HepG2 (cell line): Measurements from ENCODE around the gene CLCN2. TPM values are rescaled to one million over a fixed set of nuclear protein-coding genes. Genes with fewer than 3 reads are reported as not detected.

Source experiments
- ELF3 ChIP-seq: IDR thresholded peaks from 2 replicates; pipeline ENCODE4 v1.6.1; 2016; ENCODE audit warnings: missing genetic modification reagents, missing compliant biosample characterization
- EP300 ChIP-seq, 3 experiments: sonication (generic) in 1 of 3; formaldehyde crosslinking in 1 of 3; IDR thresholded peaks; 2 replicates each; pipeline versions ENCODE4 v1.5.1 to v1.6.1; 2011 to 2020; ENCODE audit warnings: low read depth in 2 of 3, low read length in 2 of 3, borderline replicate concordance in 1 of 3, improper control_type of control experiment in 1 of 3, mild to moderate bottlenecking in 1 of 3, missing genetic modification reagents in 1 of 3, moderate library complexity in 1 of 3
- FOXC1 ChIP-seq: sonication (generic); formaldehyde crosslinking; IDR thresholded peaks from 2 replicates; pipeline ENCODE4 v1.8.0; 2022; ENCODE audit warnings: mild to moderate bottlenecking, missing genetic modification reagents, borderline replicate concordance
- FOXJ3 ChIP-seq: sonication (generic); formaldehyde crosslinking; IDR thresholded peaks from 2 replicates; pipeline ENCODE4 v1.4.0; 2020; ENCODE audit warnings: missing genetic modification reagents, mild to moderate bottlenecking, borderline replicate concordance
- GTF2F1 ChIP-seq: fragments of 150-350 bp; IDR thresholded peaks from 2 replicates; pipeline ENCODE4 v1.6.1; 2014; ENCODE audit warnings: low read length
- HES4 ChIP-seq: sonication (generic); formaldehyde crosslinking; IDR thresholded peaks from 2 replicates; pipeline ENCODE4 v1.9.0; 2021; ENCODE audit warnings: mild to moderate bottlenecking, missing genetic modification reagents, borderline replicate concordance
- HMG20A ChIP-seq: IDR thresholded peaks from 2 replicates; pipeline ENCODE4 v1.6.1; 2016; ENCODE audit warnings: borderline replicate concordance
- NR2F2 ChIP-seq: IDR thresholded peaks from 2 replicates; pipeline ENCODE4 v1.6.1; 2012; ENCODE audit warnings: low read depth, inconsistent platforms, borderline replicate concordance
- PPARG ChIP-seq: conservative IDR thresholded peaks from 2 replicates; pipeline ENCODE4 v1.6.1; 2016; ENCODE audit warnings: missing biosample characterization, missing genetic modification reagents
- SETDB1 ChIP-seq: sonication (generic); formaldehyde crosslinking; IDR thresholded peaks from 2 replicates; pipeline ENCODE4 v1.5.1; 2020; ENCODE audit warnings: missing genetic modification reagents, mild to moderate bottlenecking, borderline replicate concordance
- SOX6 ChIP-seq, 2 experiments: fragments of 450-650 bp in 1 of 2; sonication (generic) in 1 of 2; formaldehyde crosslinking in 1 of 2; IDR thresholded peaks; 2 replicates each; pipeline versions ENCODE4 v1.4.0 to v1.6.1; 2017 to 2020; ENCODE audit warnings: antibody characterized with exemption in 1 of 2, mild to moderate bottlenecking in 1 of 2, missing genetic modification reagents in 1 of 2
- SP1 ChIP-seq, 2 experiments: fragments of 450-650 bp in 1 of 2; sonication (generic) in 1 of 2; formaldehyde crosslinking in 1 of 2; IDR thresholded peaks; 2 replicates each; pipeline versions ENCODE4 v1.4.0 to v1.6.1; 2016 to 2020; ENCODE audit warnings: missing genetic modification reagents in 1 of 2
- ZBTB8A ChIP-seq: sonication (generic); formaldehyde crosslinking; IDR thresholded peaks from 2 replicates; pipeline ENCODE4 v1.4.0; 2020; ENCODE audit warnings: mild to moderate bottlenecking, low read depth, missing genetic modification reagents, borderline replicate concordance
- ZFP36L1 ChIP-seq: sonication (generic); formaldehyde crosslinking; IDR thresholded peaks from 2 replicates; pipeline ENCODE4 v1.8.0; 2022; ENCODE audit warnings: mild to moderate bottlenecking, missing genetic modification reagents, moderate library complexity
- ZNF296 ChIP-seq: sonication (generic); formaldehyde crosslinking; conservative IDR thresholded peaks from 2 replicates; pipeline ENCODE4 v1.5.0; 2020; ENCODE audit warnings: mild to moderate bottlenecking, missing genetic modification reagents
- ZNF34 ChIP-seq: sonication (generic); formaldehyde crosslinking; IDR thresholded peaks from 2 replicates; pipeline ENCODE4 v1.4.0; 2020; ENCODE audit warnings: mild to moderate bottlenecking, missing genetic modification reagents, borderline replicate concordance
- ZNF546 ChIP-seq: sonication (generic); formaldehyde crosslinking; conservative IDR thresholded peaks from 2 replicates; pipeline ENCODE4 v1.8.1; 2023; ENCODE audit warnings: mild to moderate bottlenecking, missing genetic modification reagents
- ZNF75D ChIP-seq: sonication (generic); formaldehyde crosslinking; IDR thresholded peaks from 2 replicates; pipeline ENCODE4 v1.8.1; 2023; ENCODE audit warnings: missing genetic modification reagents, mild to moderate bottlenecking, borderline replicate concordance
- ZNF816 ChIP-seq: sonication (generic); formaldehyde crosslinking; IDR thresholded peaks from 2 replicates; pipeline ENCODE4 v1.8.0; 2022; ENCODE audit warnings: missing genetic modification reagents, mild to moderate bottlenecking, borderline replicate concordance
- polyA plus RNA-seq, 8 experiments: library from polyadenylated mRNA; depleted of rRNA in 3 of 8; stranded (reverse) in 7 of 8; unstranded in 1 of 8; fragments of >200 nt; fragmentation: Illumina TruSeq in 4 of 8; extraction: Trizol in 4 of 8; gene quantifications; 2 replicates each; pipeline versions ENCODE4 v1.2.1 to v1.2.3, GENCODE V29; 2011 to 2016; ENCODE audit warnings: low read depth in 4 of 8, missing spikeins in 1 of 8, mixed read lengths in 1 of 8; ENCODE audit not compliant: insufficient read depth in 1 of 8
- total RNA-seq, 5 experiments: library from RNA; depleted of rRNA; stranded (reverse); fragments of >200 nt; fragmentation: Illumina TruSeq; extraction: Trizol; gene quantifications; 2 replicates each; pipeline ENCODE4 v1.2.3, GENCODE V29; 2016; ENCODE audit warnings: low read depth in 1 of 5
- TF ChIP-seq, protein P1 (sequence below): sonication (generic); formaldehyde crosslinking; IDR thresholded peaks from 2 replicates; pipeline ENCODE4; 2020; ENCODE audit warnings: missing genetic modification reagents, mild to moderate bottlenecking, borderline replicate concordance
- TF ChIP-seq, protein P2 (sequence below): sonication (generic); formaldehyde crosslinking; IDR thresholded peaks from 2 replicates; pipeline ENCODE4 v1.4.0; 2020; ENCODE audit warnings: missing genetic modification reagents, borderline replicate concordance
- TF ChIP-seq, protein P3 (sequence below): sonication (generic); formaldehyde crosslinking; conservative IDR thresholded peaks from 2 replicates; pipeline ENCODE4 v1.5.0; 2020; ENCODE audit warnings: missing genetic modification reagents

CLCN2 gene
- total and polyA plus RNA-seq, 2 of the 13 experiments (the other 11 are each of a cell fraction or from before 2014, with no cell fraction given), result 11.4 to 13.5 TPM

DNA sequence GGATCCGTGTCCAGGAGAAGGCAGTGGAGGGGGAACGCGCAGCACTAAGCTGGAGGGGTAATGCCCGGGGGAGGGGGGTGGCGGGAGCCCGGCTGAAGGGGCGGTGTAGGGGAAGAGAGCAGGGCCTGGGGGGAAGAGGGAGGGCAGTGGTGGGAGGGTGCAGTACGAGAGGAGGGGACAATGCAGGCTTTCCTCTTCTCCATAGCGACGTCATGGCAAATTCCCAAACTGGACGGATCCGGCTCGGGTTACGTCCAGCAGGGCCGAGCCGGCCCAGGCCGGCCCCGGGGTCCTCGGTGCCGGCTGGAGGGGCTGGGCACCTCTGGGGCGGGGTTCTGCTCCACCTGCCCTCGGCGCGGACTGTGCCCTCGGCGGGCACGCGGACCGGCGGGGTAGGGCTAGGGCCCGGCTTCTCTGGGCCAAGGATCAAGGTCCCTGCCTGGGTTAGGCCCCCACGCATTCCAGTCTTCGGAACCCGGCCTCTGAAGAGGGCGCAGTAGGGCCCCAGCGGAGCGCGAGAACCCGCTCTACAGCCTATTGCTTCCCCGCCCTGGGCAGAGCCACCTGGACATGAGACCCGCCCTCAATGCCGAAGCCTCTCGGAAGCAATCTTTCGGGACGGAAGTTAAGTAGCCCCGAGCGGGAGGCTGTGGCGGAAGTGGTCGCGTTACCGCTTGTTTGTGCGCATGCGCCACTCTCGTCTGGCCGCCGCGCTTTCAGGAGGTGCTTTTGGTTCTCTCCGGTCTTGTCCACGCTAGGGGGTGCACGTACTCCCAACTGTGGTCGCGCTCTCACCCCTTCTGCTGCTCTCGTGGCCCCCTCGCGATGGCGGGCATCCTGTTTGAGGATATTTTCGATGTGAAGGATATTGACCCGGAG lies 1.5 kb upstream of the CLCN2 start (continued):
- TF ChIP-seq EP300 (IDR thresholded peaks at IDR 0.05; ENCODE audit: low read depth in 2 of 2, low read length in 2 of 2) (peak; percentile 9 to 39; a peak in 1 of 4 replicates), EP300 (CRISPR knock-in tag; IDR thresholded peaks at IDR 0.05; ENCODE audit: borderline replicate concordance) (peak; percentile 19; the same call in 1 of the 2 replicates), FOXJ3 (CRISPR knock-in tag) (no peak), SP1 (IDR thresholded peaks at IDR 0.05) (no peak), SP1 (CRISPR knock-in tag; IDR thresholded peaks at IDR 0.05) (peak; percentile 53), NR2F2 (peak; percentile 33; the same call in 1 of the 2 replicates), ZNF546 (CRISPR knock-in tag) (no peak; the same call in 1 of the 2 replicates), SETDB1 (CRISPR knock-in tag) (no peak), ZNF296 (CRISPR knock-in tag) (no peak; the same call in 1 of the 2 replicates), HES4 (CRISPR knock-in tag) (no peak), FOXC1 (CRISPR knock-in tag) (peak; percentile 23; the same call in 1 of the 2 replicates), ZBTB8A (CRISPR knock-in tag) (no peak; the same call in 1 of the 2 replicates), PPARG (CRISPR knock-in tag) (peak; percentile 90), GTF2F1 (no peak), ELF3 (CRISPR knock-in tag) (peak; percentile 76), ZNF816 (CRISPR knock-in tag) (peak; percentile 95), ZNF75D (CRISPR knock-in tag) (no peak), ZNF34 (peak; percentile 34; the same call in 1 of the 2 replicates), ZFP36L1 (peak; percentile 88; the same call in 1 of the 2 replicates), HMG20A (peak; percentile 58; the same call in 1 of the 2 replicates), SOX6 (IDR thresholded peaks at IDR 0.05) (no peak), SOX6 (CRISPR knock-in tag; IDR thresholded peaks at IDR 0.05) (peak; percentile 76)
- TF ChIP-seq, protein P1, sequence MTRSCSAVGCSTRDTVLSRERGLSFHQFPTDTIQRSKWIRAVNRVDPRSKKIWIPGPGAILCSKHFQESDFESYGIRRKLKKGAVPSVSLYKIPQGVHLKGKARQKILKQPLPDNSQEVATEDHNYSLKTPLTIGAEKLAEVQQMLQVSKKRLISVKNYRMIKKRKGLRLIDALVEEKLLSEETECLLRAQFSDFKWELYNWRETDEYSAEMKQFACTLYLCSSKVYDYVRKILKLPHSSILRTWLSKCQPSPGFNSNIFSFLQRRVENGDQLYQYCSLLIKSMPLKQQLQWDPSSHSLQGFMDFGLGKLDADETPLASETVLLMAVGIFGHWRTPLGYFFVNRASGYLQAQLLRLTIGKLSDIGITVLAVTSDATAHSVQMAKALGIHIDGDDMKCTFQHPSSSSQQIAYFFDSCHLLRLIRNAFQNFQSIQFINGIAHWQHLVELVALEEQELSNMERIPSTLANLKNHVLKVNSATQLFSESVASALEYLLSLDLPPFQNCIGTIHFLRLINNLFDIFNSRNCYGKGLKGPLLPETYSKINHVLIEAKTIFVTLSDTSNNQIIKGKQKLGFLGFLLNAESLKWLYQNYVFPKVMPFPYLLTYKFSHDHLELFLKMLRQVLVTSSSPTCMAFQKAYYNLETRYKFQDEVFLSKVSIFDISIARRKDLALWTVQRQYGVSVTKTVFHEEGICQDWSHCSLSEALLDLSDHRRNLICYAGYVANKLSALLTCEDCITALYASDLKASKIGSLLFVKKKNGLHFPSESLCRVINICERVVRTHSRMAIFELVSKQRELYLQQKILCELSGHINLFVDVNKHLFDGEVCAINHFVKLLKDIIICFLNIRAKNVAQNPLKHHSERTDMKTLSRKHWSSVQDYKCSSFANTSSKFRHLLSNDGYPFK (CRISPR knock-in tag), result peak; percentile 80
- TF ChIP-seq, protein P2, sequence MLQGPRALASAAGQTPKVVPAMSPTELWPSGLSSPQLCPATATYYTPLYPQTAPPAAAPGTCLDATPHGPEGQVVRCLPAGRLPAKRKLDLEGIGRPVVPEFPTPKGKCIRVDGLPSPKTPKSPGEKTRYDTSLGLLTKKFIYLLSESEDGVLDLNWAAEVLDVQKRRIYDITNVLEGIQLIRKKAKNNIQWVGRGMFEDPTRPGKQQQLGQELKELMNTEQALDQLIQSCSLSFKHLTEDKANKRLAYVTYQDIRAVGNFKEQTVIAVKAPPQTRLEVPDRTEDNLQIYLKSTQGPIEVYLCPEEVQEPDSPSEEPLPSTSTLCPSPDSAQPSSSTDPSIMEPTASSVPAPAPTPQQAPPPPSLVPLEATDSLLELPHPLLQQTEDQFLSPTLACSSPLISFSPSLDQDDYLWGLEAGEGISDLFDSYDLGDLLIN (CRISPR knock-in tag), result no peak
- TF ChIP-seq, protein P3, sequence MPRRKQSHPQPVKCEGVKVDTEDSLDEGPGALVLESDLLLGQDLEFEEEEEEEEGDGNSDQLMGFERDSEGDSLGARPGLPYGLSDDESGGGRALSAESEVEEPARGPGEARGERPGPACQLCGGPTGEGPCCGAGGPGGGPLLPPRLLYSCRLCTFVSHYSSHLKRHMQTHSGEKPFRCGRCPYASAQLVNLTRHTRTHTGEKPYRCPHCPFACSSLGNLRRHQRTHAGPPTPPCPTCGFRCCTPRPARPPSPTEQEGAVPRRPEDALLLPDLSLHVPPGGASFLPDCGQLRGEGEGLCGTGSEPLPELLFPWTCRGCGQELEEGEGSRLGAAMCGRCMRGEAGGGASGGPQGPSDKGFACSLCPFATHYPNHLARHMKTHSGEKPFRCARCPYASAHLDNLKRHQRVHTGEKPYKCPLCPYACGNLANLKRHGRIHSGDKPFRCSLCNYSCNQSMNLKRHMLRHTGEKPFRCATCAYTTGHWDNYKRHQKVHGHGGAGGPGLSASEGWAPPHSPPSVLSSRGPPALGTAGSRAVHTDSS, result no peak
